GM21381 (cell line): ENCODE measurements around the gene HIRIP3.
"Not testable (repeated sequence)": the region's sequence is repeated elsewhere in the genome, so short reads cannot be mapped to it uniquely, and the experiment has no call there.

Experiments used
- ATAC-seq: cut with Tn5 transposase; IDR thresholded peaks from one replicate; pipeline ENCODE4 v1.9.1; 2021; ENCODE audit warnings: mild to moderate bottlenecking, moderate library complexity; ENCODE audit not compliant: unreplicated experiment

The HIRIP3 gene, protein sequence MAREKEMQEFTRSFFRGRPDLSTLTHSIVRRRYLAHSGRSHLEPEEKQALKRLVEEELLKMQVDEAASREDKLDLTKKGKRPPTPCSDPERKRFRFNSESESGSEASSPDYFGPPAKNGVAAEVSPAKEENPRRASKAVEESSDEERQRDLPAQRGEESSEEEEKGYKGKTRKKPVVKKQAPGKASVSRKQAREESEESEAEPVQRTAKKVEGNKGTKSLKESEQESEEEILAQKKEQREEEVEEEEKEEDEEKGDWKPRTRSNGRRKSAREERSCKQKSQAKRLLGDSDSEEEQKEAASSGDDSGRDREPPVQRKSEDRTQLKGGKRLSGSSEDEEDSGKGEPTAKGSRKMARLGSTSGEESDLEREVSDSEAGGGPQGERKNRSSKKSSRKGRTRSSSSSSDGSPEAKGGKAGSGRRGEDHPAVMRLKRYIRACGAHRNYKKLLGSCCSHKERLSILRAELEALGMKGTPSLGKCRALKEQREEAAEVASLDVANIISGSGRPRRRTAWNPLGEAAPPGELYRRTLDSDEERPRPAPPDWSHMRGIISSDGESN

DNA sequence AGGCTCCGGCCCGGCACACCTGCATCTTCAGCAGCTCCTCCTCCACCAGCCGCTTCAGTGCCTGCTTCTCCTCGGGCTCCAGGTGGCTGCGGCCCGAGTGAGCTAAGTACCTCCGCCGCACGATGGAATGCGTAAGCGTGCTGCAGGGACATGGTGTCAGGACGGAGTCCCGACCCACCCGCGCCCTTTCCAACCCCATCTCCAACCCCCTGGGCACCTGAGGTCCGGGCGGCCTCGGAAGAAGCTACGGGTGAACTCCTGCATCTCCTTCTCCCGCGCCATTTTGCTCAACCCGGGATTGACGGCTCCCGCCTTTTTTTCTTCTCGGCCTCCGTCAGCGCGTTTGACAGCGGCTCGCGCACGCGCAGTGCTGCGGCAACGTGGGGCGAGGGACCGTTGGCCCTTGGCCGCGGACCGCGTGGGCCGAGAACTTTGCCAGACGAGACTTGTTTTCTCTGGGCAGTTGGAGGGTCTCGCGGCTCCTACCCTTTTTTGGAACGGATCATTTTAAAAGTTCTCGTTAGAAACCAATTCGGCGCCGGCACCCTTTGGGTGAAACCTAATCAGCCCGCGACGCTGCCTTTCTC, at the start of gene HIRIP3:
Gene HIRIP3 (minus strand): TSS at position 294 of the 587 bp plus-strand sequence. CDS start 12 bp downstream, at position 282.
- ATAC-seq, result peak; percentile 50

DNA sequence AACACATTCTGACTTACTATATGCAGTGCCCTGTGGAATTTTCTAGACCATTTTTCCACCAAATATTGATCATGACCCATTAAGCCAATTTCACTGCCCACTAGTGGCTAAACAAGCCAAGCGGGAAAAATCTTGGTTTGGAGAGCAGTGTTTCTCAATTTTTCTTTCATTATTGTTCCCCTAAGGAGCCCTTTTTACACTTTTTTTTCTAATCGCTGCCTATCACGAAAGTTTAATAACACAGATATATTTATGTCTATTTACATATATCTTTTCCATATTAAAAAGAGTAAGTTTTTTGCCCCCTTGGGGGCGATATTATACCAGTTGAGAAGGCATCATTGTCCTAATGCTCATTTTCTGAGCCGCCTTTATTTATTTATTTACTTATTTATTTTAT, 46.4 kb upstream of the HIRIP3 start:
- ATAC-seq, result no peak

GRCh38 chr16:30040690-30041089, 45.3 kb upstream of the HIRIP3 start:
- not testable (repeated sequence) for ATAC-seq

DNA sequence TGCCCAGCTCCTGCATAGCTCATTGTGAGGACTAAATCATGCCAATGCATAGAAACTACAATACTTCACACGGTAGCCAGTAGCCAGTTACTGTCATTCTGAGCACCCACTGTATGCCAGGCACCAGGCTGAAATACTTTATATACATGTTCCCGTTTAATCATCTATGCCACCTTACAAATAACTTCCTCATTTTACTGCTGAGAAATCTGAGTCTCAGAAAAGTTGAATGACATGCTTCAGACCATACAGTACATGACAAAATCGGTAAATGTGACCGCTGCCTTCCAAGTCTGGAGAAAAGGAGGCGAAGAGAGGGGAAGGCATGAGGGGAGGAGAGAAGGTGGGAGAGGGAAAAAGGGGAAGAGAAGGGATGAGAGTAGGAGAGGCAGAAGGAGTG, 44.8 kb upstream of the HIRIP3 start:
- ATAC-seq, result no peak

- no peak for ATAC-seq
Observed at GRCh38 chr16:30033270-30033669, 37.9 kb upstream of the HIRIP3 start.

- ATAC-seq, result no peak
Observed at GRCh38 chr16:30032083-30032819, 36.8 kb upstream of the HIRIP3 start.

GRCh38 chr16:30031477-30031918, 36.1 kb upstream of the HIRIP3 start:
- no peak for ATAC-seq

DNA sequence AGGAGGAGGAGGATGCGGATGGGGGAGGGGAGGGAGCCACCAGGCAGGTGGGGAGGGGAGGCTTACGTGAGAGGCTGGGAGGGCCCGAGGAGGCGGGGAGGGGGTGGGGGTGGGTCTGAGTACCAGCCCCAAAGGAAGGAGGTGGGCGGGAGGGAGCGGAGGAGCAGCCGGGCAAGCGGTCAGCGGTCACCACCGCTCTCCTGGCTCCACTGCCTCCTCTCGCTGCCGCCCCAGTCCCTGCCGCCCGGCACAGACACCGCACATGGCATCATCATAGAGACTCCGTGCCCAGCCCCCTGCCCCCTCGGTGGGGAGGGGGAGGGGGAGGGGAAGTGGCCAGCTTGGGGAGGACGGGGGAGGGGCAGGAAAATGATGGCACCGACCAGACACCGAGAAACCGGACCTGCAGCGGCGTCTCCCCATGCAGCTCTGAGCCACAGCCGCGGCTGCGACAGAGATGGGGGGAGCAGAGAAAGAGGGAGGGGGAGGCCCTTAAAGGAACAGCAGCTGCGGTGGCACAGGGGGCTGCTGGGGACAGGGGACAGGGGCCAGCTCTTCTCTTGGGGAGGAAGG, 35.5 kb upstream of the HIRIP3 start, which contains the start of gene TLCD3B:
Gene TLCD3B (minus strand): TSS at position 431 of the 573 bp plus-strand sequence. CDS start 744 bp downstream, outside the sequence.
- no peak for ATAC-seq

- ATAC-seq, result no peak
Observed at GRCh38 chr16:30030011-30030685, 34.7 kb upstream of the HIRIP3 start.

DNA sequence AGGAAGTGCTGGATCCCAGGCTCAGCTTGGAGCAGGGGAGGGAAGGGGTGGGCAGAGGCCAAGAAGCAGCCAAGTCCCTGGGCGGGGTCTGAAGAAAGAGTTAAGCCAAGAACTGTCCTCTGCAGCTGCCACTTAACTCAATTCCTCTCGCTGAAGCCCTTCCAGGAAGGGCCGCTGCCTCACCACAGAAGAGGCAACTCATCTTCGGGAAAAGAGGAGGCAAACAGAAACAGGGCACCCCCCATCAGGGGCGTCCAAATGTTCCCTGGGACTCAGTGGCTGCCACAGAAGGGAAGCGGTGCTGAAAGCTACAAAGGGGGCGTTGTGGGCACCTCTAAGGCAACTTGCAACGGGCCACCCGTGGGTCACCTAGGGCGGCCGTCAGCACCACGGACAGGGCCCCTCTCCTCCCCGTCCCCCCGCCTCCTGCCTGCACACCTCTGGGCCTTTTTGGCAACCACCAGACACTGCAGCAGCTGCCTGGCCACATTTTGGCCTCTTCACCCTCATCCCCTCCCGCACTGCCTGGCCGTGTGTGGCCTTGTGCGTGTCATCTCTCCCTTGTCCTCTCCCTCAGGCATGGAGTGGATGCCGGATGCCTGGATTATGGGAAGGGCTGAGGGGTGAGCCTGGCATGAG, 33.1 kb upstream of the HIRIP3 start:
- ATAC-seq, result no peak

DNA sequence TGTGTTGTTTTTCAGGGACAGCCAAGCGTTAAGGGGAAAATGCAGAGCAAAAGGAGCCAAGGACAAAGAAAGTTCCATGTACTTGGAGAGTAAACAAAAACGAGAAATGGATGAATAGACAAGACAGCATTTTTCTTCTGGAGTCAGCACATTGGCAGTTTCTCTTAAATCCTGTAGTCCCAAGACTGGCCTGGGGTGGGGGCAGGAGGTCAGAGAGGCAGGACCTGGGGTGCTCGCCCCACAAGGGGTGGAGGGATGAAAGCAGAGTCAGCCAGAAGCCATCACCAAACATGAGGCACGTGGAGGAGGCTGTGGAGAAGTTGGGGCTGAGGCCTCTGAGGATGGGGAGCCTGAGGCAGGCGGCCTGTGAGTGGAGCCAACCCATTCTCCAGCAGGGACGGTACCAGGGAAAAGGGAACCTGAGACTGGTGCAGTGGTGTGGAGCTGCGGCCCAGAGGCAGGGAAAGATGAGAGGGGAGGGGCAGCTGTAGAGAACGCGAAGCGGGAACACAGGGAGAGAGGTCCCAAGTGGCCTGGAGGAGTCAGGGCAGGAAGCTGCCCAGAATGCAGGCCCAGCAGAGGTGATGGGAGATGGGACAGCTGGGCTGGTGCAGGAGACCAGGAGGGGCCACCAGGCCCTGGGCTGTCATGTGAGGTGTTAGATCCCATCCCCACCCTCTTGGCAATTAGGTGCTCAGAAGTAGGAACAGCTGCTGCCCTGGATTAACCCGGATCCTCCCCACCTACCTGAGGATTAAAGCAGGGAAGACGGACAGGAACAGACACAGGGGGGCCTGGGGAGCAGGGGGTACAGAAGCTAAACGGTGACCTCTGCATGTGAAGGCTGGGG, 32.4 kb upstream of the HIRIP3 start:
- no peak for ATAC-seq

DNA sequence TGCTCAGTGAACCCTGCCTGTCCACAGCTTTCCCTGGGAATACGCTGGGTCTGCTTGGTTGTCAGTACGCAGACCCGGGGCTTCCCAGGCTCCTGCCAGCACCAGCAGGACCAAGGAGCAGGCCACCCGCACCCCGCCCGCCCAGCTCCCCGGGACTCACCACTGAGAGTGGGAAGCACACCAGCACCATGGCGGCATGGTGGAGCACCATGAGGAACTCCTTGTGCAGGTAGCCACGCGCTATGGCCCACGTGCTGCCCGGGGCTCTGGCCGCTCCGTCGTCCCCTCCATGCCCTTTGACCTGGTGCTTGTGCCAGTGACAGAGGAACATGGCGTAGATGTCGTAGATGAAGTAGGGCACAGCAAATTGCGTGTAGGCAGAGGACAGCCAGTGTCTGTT, 31.0 kb upstream of the HIRIP3 start:
- ATAC-seq, result no peak

DNA sequence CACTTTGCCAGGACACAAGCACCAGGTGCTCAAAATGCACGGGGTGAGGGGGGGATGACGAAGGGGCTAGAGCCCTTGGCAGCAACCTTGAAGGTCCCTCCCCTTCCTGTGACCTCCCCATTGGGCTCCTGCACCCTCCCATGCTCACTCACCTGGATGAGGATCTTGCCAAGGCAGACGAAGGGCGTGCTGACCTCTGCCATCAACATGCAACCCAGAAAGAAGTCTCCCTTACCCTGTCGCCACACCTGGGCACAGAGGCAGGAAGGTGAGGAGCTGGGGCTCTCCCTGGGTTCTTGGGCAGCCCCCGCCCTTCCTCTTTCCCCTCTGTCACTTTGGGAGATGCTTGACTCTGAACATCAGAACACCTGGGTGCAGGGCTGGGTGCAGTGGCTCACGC, 30.2 kb upstream of the HIRIP3 start:
- ATAC-seq, result no peak

DNA sequence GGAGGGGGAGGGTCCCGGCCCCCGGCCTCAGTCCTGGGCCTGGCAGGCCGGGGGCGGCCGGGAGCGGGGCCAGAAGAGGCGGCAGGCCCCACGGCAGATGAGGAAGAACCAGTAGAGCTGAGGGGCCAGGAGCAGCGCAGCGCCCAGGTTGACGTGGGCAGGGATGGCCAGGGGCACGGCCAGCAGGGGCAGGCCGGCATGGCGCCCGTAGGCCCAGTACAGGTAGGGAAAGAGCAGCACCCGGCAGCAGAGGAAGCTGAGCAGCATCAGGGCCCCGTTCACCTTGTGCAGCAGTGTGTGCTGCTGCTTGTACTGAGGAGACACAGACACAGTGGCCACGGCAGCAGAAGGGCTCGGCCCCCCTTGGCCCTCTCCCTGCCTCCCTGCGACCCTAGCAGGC, 29.7 kb upstream of the HIRIP3 start:
- ATAC-seq, result no peak

- ATAC-seq, result no peak
Observed at GRCh38 chr16:30024451-30024850, 29.0 kb upstream of the HIRIP3 start.

DNA sequence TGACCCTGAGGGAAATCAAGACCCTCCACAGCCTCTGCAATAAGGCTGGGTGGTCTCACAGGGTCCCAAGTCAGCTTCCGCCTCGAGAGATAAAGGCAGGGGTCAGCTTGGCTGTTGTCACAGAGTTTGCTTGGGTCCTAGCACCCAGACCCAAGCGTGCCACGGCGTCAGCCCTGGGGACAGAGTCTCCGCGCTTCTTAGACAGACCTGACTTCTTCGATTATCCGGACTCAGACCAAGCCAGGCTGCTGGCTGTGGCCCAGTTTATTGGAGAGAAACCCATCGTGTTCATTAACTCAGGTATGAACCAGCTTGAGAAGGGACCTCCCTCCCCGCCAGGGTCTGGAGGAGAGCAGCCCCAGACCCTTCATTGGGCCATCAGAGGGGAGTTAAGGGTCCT, 28.2 kb upstream of the HIRIP3 start:
- no peak for ATAC-seq

GRCh38 chr16:30022887-30023286, 27.5 kb upstream of the HIRIP3 start, which contains the start of gene C16orf92:
TSS of gene C16orf92 (plus strand) at chr16:30023198. CDS start at chr16:30023341, 143 bp downstream.
- ATAC-seq, result no peak

DNA sequence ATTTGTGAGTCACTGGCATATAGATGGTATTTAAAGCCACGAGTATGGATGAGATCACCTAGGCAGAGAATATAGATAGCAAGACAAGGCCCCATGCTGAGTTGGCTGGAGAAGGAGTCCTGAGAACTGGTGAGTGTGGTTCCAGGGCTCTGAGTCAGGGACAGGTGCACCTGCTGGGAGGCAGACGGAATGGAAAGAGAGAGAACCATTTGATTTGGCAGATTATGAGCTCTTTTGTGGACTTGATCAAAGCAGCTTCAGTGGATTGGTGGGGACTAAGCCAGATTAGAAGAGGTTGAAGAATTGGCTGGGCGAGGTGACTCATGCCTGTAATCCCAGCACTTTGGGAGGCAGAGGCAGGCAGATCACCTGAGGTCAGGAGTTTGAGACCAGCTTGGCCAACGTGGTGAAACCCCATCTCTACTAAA, 23.3 kb upstream of the HIRIP3 start:
- ATAC-seq, result no peak

- ATAC-seq, result not testable (repeated sequence)
Observed at GRCh38 chr16:30017937-30018336, 22.5 kb upstream of the HIRIP3 start.
